Upper lobe of right lung (tissue), 1 donor: Measurements from ENCODE around the gene DLG2. TPM values are rescaled to one million over a fixed set of nuclear protein-coding genes. Genes with fewer than 3 reads are reported as not detected.

ENCODE experiments used
- ATAC-seq: fragments of 200-7000 bp; cut with Tn5 transposase; one replicate; pipeline ENCODE4 v1.9.1; 2020; ENCODE audit warnings: mild to moderate bottlenecking, moderate library complexity
- DNase-seq: peaks from one replicate; pipeline ENCODE4 v3.0.0-alpha.2; 2020
- H3K27ac ChIP-seq: fragments of 200-600 bp; one replicate; pipeline ENCODE4 v1.8.0; 2022
- H3K27me3 ChIP-seq: fragments of 200-600 bp; one replicate; pipeline ENCODE4 v1.8.0; 2022; ENCODE audit warnings: mild to moderate bottlenecking
- H3K36me3 ChIP-seq: fragments of 200-600 bp; one replicate; pipeline ENCODE4 v1.8.0; 2022
- H3K4me1 ChIP-seq: fragments of 200-600 bp; one replicate; pipeline ENCODE4 v1.8.0; 2022
- H3K4me3 ChIP-seq: fragments of 200-600 bp; one replicate; pipeline ENCODE4 v1.8.0; 2022; ENCODE audit warnings: mild to moderate bottlenecking
- H3K9me3 ChIP-seq: fragments of 200-600 bp; one replicate; pipeline ENCODE4 v1.8.0; 2022
- CTCF ChIP-seq: fragments of 200-600 bp; IDR thresholded peaks from one replicate; pipeline ENCODE4 v1.8.0; 2022; ENCODE audit warnings: antibody characterized with exemption
- intact Hi-C: fragments of 100-400 bp; cut with DNase I; formaldehyde crosslinking; loops from one replicate; pipeline ENCODE4 v1.11.0; 2022
- total RNA-seq: library from RNA; stranded (reverse); fragmentation: NEBNext Ultra II Directional; extraction: Animal tissue kit (Norgen Biotek cat#: 25700); gene quantifications from one replicate; pipeline ENCODE4 v1.2.1, GENCODE V29; 2021
- donor health status: DM: no; HTN: yes; CAD: no; lungs with severe emphysema.

Gene DLG2
- total RNA-seq, 1 donor from 2014 or later: 9.7 TPM

- intact Hi-C loops: no loop called here
- no peak overlapping the region for H3K27ac ChIP-seq
- no peaks in the 10 kb centered on the region for H3K4me1 ChIP-seq
- TF ChIP-seq CTCF: no peak
- no peaks in the 10 kb centered on the region for H3K27me3 ChIP-seq
- ATAC-seq (no peak), DNase-seq (no peak)
- no peaks in the 10 kb centered on the region for H3K36me3 ChIP-seq
- no peak overlapping the region for H3K4me3 ChIP-seq
- H3K9me3 ChIP-seq: no peaks in the 10 kb centered on the region
These were observed 732.5 kb downstream of the DLG2 start for GRCh38 chr11:84894666-84895065.

- DNase-seq (no peak), ATAC-seq (no peak)
- Histone ChIP-seq H3K4me1 (no peaks in the 10 kb centered on the region), H3K36me3 (no peaks in the 10 kb centered on the region), H3K27me3 (no peaks in the 10 kb centered on the region), H3K9me3 (no peaks in the 10 kb centered on the region), H3K4me3 (no peak overlapping the region), H3K27ac (no peak overlapping the region)
- intact Hi-C loops: no loop called here
- no peak for TF ChIP-seq CTCF
These were observed 736.5 kb downstream of the DLG2 start for GRCh38 chr11:84890676-84891075.

GRCh38 chr11:84889556-84889955 is 737.6 kb downstream of the DLG2 start:
- DNase-seq: no peak
- Histone ChIP-seq H3K4me1 (no peaks in the 10 kb centered on the region), H3K27ac (no peak overlapping the region), H3K9me3 (no peaks in the 10 kb centered on the region), H3K27me3 (no peaks in the 10 kb centered on the region), H3K36me3 (no peaks in the 10 kb centered on the region), H3K4me3 (no peak overlapping the region)
- no peak for ATAC-seq
- intact Hi-C loops: no loop called here
- no peak for TF ChIP-seq CTCF

GRCh38 chr11:84887055-84887629 is 740.0 kb downstream of the DLG2 start:
- Histone ChIP-seq H3K27me3 (no peaks in the 10 kb centered on the region), H3K9me3 (no peaks in the 10 kb centered on the region), H3K4me1 (no peaks in the 10 kb centered on the region), H3K4me3 (no peak overlapping the region), H3K27ac (no peak overlapping the region), H3K36me3 (no peaks in the 10 kb centered on the region)
- DNase-seq (no peak), ATAC-seq (no peak)
- intact Hi-C loops: no loop called here
- no peak for TF ChIP-seq CTCF

GRCh38 chr11:84886344-84886743 is 740.8 kb downstream of the DLG2 start:
- intact Hi-C loops: no loop called here
- no peak overlapping the region for H3K27ac ChIP-seq
- no peak for TF ChIP-seq CTCF

GRCh38 chr11:84884836-84885235 is 742.3 kb downstream of the DLG2 start:
- no peak for TF ChIP-seq CTCF
- ATAC-seq (no peak), DNase-seq (no peak)
- intact Hi-C loops: no loop called here
- Histone ChIP-seq H3K9me3 (no peaks in the 10 kb centered on the region), H3K27ac (no peak overlapping the region), H3K27me3 (no peaks in the 10 kb centered on the region), H3K4me1 (no peaks in the 10 kb centered on the region), H3K36me3 (no peaks in the 10 kb centered on the region), H3K4me3 (no peak overlapping the region)

More at GRCh38 chr11:84886344-84886743, 740.8 kb downstream of the DLG2 start:
- Histone ChIP-seq H3K4me1 (no peaks in the 10 kb centered on the region), H3K9me3 (no peaks in the 10 kb centered on the region), H3K4me3 (no peak overlapping the region), H3K36me3 (no peaks in the 10 kb centered on the region), H3K27me3 (no peaks in the 10 kb centered on the region)
- ATAC-seq: no peak
- no peak for DNase-seq
